GM18526 (cell line): ENCODE results near the gene SYNPO2L.
"Not testable (repeated sequence)": the region's sequence is repeated elsewhere in the genome, so short reads cannot be mapped to it uniquely, and the experiment has no call there.

Source experiments
- POLR2A ChIP-seq: IDR thresholded peaks from 3 replicates; pipeline ENCODE4 v1.6.1; 2011; ENCODE audit not compliant: insufficient read length; ENCODE audit errors: extremely low read depth

SYNPO2L gene

DNA sequence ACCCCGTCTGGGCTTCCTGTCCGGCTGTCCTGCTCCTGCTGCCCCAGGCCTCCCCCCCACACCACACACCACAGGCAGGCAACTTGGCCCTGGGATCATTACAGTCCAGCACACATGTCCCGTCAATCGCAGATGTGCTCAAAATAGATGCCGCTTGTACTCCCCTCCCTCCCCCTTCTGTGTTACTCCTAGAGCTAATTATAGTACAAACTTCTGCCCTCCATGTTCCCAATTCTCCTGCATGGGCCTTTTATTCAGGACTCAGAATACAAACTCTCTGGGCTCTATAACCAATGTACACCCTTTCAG is at the start of gene SYNPO2L:
Gene SYNPO2L, minus strand, starts transcription at position 40 of the 309 bp plus-strand sequence. CDS start 107 bp downstream, outside the sequence.
- TF ChIP-seq POLR2A, result no peak

DNA sequence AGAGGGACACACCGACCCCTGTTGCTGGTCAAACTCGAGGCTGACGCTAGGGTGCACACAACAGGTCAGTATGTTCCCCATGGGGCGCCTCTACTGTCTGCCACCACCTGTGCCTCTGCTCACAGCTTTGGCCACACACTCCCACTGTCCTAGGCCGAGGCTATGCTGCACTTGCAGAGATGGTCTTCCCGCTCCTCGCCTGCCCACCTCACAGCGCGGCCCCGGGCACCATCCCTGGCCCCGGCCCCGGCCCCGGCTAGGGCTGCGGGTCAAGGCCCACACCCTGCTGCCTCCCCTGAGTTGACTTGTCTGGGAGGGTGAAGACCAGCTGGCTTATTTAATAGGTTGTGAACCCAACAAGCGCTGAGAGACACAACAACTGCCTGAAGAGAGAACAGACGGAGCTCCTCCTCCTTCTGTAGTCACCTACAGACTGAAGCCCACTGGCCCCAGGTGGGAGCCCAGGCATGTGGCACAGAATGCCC is 41.9 kb upstream of the SYNPO2L start, which contains the start of gene AGAP5:
Gene AGAP5, minus strand, starts transcription at position 435 of the 485 bp plus-strand sequence. Its CDS starts 354 bp downstream, at position 81.
- TF ChIP-seq POLR2A, result not testable (repeated sequence)

GRCh38 chr10:73655257-73655989 is 406 bp downstream of the SYNPO2L start:
- no peak for TF ChIP-seq POLR2A

GRCh38 chr10:73653701-73654100 is 2.1 kb downstream of the SYNPO2L start:
- TF ChIP-seq POLR2A, result no peak

DNA sequence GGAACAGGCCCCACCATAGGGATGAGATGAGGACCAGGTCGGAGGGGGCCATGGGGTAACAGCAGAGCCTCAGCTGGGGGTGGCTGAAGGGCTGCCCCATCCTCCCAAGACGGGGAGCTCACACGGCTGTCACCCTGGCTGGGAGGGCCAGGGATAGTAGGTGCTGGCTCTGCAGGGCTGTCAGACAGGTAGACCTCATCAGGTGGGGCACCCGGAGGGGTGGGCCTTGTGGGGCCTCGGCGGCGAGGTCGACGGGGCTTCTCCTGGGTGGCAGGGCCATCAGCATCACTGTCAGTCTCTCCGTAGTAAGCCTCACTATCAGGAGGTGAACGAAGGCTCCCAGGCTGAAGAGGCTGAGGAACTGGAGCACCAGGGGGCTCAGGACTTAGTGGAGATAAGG is 2.6 kb downstream of the SYNPO2L start:
- TF ChIP-seq POLR2A, result no peak

GRCh38 chr10:73650537-73651331 is 5.1 kb downstream of the SYNPO2L start:
- TF ChIP-seq POLR2A, result no peak

- TF ChIP-seq POLR2A, result no peak
These were observed 5.8 kb downstream of the SYNPO2L start for GRCh38 chr10:73649876-73650536.

DNA sequence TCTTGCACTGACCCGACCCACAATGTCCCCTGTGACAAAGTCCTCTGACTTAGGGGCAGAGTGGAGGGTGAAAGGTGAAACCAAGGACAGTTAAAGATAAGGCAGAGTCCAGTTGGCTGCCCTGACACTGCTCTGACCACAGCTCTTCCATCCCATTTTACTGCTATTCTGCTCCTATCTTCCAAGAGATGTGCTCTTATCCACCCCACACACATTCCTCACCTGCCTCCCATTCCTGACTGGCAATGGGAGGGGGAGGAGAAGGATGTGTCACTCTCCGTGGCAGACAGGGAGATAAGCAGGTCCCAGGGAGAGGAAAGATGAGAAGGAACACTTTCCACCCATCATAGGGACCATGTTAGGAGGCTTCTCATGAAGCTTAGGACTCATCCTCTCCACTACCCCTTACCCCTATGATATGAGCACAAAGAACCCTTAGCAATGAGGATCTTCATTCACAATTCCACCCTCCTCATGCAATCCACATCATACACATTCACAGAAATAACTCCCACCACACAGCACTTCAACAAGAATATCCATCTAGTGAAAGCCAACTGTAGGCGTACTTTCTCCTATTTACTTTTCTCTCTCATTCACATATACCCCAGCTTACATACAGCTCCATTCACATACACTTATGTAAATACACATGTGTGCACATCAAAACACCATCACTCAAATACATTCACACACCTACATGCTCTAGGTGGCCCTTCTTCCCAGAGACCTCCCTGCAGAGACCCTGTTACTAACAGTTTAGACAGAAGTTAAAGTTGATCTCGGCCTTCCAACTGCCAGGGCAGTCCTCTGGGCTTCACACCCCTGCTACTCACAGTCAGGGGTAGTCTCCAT is 6.6 kb downstream of the SYNPO2L start:
- TF ChIP-seq POLR2A, result no peak

- no peak for TF ChIP-seq POLR2A
These were observed 7.8 kb downstream of the SYNPO2L start for GRCh38 chr10:73647875-73648651.

- TF ChIP-seq POLR2A, result no peak
These were observed 8.5 kb downstream of the SYNPO2L start for GRCh38 chr10:73647211-73647874.

GRCh38 chr10:73646598-73647041 is 9.2 kb downstream of the SYNPO2L start:
- TF ChIP-seq POLR2A, result no peak

- TF ChIP-seq POLR2A, result no peak
These were observed 10.6 kb downstream of the SYNPO2L start for GRCh38 chr10:73645251-73645650.

GRCh38 chr10:73644767-73645166 is 11.1 kb downstream of the SYNPO2L start:
- no peak for TF ChIP-seq POLR2A
